IMR-90 (cell line): Measurements from ENCODE around the gene CDH23. TPM values are rescaled to one million over a fixed set of nuclear protein-coding genes. Genes with fewer than 3 reads are reported as not detected.
A peak's percentile ranks its signal among the peaks of the same experiment; 100 is the strongest.

Source experiments
- ATAC-seq: fragments of 200-7000 bp; cut with Tn5 transposase; 2 replicates; pipeline ENCODE4 v1.9.1; 2020; ENCODE audit warnings: low read depth, mild to moderate bottlenecking, moderate library complexity
- BruUV-seq: library from RNA; stranded (reverse); fragments of 400-500 nt; replicated peaks from 2 replicates; lab custom pipeline; 2021; lab: Mats Ljungman, UMichigan
- CTCF ChIA-PET: fragments of 300-600 bp; formaldehyde crosslinking; extraction: SDS; loops from one replicate; lab custom pipeline; 2021; ENCODE audit warnings: antibody characterized with exemption; lab: Yijun Ruan, JAX
- POLR2A ChIA-PET: fragments of 300-600 bp; sonication (Branson Sonifier 250); formaldehyde crosslinking; loops from one replicate; lab custom pipeline; 2022; ENCODE audit warnings: antibody characterized with exemption; ENCODE audit not compliant: unreplicated experiment; lab: Charles Lee
- DNase-seq: peaks from one replicate; pipeline ENCODE4 v3.0.0; 2013
- H2AFZ ChIP-seq: replicated peaks from 2 replicates; pipeline ENCODE3; 2013; ENCODE audit warnings: low read length, mild to moderate bottlenecking; ENCODE audit not compliant: poor library complexity
- H2AK5ac ChIP-seq: 2 replicates; pipeline ENCODE4 v1.6.1; 2013; ENCODE audit warnings: low read depth, low read length, inconsistent platforms
- H2AK9ac ChIP-seq: replicated peaks from 2 replicates; pipeline ENCODE3; 2013; ENCODE audit warnings: mild to moderate bottlenecking, low read depth, low read length, moderate library complexity; ENCODE audit not compliant: poor library complexity
- H2BK120ac ChIP-seq: 2 replicates; pipeline ENCODE4 v1.6.1; 2013; ENCODE audit warnings: low read depth, low read length, inconsistent platforms
- H2BK15ac ChIP-seq: 3 replicates; pipeline ENCODE4 v1.6.1; 2013; ENCODE audit warnings: low read depth, low read length, inconsistent platforms
- H2BK20ac ChIP-seq: 2 replicates; pipeline ENCODE4 v1.6.1; 2013; ENCODE audit warnings: low read depth, mild to moderate bottlenecking, inconsistent platforms, low read length, moderate library complexity
- H2BK5ac ChIP-seq: 2 replicates; pipeline ENCODE4 v1.6.1; 2013; ENCODE audit warnings: mild to moderate bottlenecking, low read depth, low read length, inconsistent platforms; ENCODE audit not compliant: poor library complexity, severe bottlenecking
- H3K14ac ChIP-seq: replicated peaks from 2 replicates; pipeline ENCODE4 v1.6.1; 2013; ENCODE audit warnings: low read depth, low read length, inconsistent platforms
- H3K18ac ChIP-seq: 2 replicates; pipeline ENCODE4 v1.6.1; 2013; ENCODE audit warnings: low read depth, low read length, control low read depth
- H3K23ac ChIP-seq: 2 replicates; pipeline ENCODE4 v1.6.1; 2013; ENCODE audit warnings: low read depth, low read length, inconsistent platforms
- H3K27ac ChIP-seq: 2 replicates; pipeline ENCODE4 v1.5.1; 2013; ENCODE audit warnings: mild to moderate bottlenecking, control low read depth, low read length; ENCODE audit not compliant: insufficient read depth
- H3K27me3 ChIP-seq: 2 replicates; pipeline ENCODE4 v1.6.1; 2013; ENCODE audit warnings: low read length; ENCODE audit not compliant: control insufficient read depth, insufficient read depth
- H3K36me3 ChIP-seq: 2 replicates; pipeline ENCODE4 v1.6.1; 2013; ENCODE audit warnings: low read length, mixed read lengths; ENCODE audit not compliant: control insufficient read depth, insufficient read depth
- H3K4ac ChIP-seq: 2 replicates; pipeline ENCODE4 v1.6.1; 2013; ENCODE audit warnings: low read depth, low read length, inconsistent platforms
- H3K4me1 ChIP-seq: 2 replicates; pipeline ENCODE4 v1.6.1; 2013; ENCODE audit warnings: low read length, mixed read lengths; ENCODE audit not compliant: control insufficient read depth, insufficient read depth
- H3K4me2 ChIP-seq: 2 replicates; pipeline ENCODE4 v1.6.1; 2013; ENCODE audit warnings: low read depth, mild to moderate bottlenecking, control low read depth, low read length, moderate library complexity
- H3K4me3 ChIP-seq: 2 replicates; pipeline ENCODE4 v1.5.1; 2013; ENCODE audit warnings: low read depth, mild to moderate bottlenecking, control low read depth, low read length, moderate library complexity; ENCODE audit not compliant: insufficient read depth
- H3K56ac ChIP-seq: 2 replicates; pipeline ENCODE4 v1.6.1; 2013; ENCODE audit warnings: low read length, inconsistent platforms; ENCODE audit not compliant: insufficient read depth; ENCODE audit errors: extremely low read depth
- H3K79me1 ChIP-seq, 2 experiments: 2 replicates each; pipeline ENCODE4 v1.6.1; 2013; ENCODE audit warnings: low read length in 2 of 2, inconsistent platforms in 1 of 2, low read depth in 1 of 2
- H3K9ac ChIP-seq: 2 replicates; pipeline ENCODE4 v1.6.1; 2013; ENCODE audit warnings: low read depth, low read length, control low read depth
- H3K9me1 ChIP-seq: 2 replicates; pipeline ENCODE4 v1.6.1; 2013; ENCODE audit warnings: low read length, inconsistent platforms; ENCODE audit not compliant: insufficient read depth
- H3K9me3 ChIP-seq: 2 replicates; pipeline ENCODE4 v1.6.1; 2013; ENCODE audit warnings: low read length; ENCODE audit not compliant: control insufficient read depth, insufficient read depth
- H4K20me1 ChIP-seq: 2 replicates; pipeline ENCODE4 v1.6.1; 2013; ENCODE audit warnings: low read length, inconsistent platforms; ENCODE audit not compliant: insufficient read depth
- H4K5ac ChIP-seq: 2 replicates; pipeline ENCODE4 v1.6.1; 2013; ENCODE audit warnings: mild to moderate bottlenecking, low read depth, low read length, control low read depth
- H4K8ac ChIP-seq, 2 experiments: 2 replicates each; pipeline ENCODE4 v1.6.1; 2013; ENCODE audit warnings: low read depth in 2 of 2, low read length in 2 of 2, control low read depth in 1 of 2, inconsistent platforms in 1 of 2
- H4K91ac ChIP-seq: 2 replicates; pipeline ENCODE4 v1.6.1; 2013; ENCODE audit warnings: low read depth, low read length, inconsistent platforms; ENCODE audit not compliant: insufficient read depth
- POLR2A ChIP-seq: IDR thresholded peaks from 2 replicates; pipeline ENCODE4 v1.6.1; 2012; ENCODE audit warnings: mild to moderate bottlenecking, low read depth, low read length
- RAD21 ChIP-seq: IDR thresholded peaks from 2 replicates; pipeline ENCODE4 v1.6.1; 2012; ENCODE audit warnings: low read length, improper control_type of control experiment
- RCOR1 ChIP-seq: IDR thresholded peaks from 2 replicates; pipeline ENCODE4 v1.6.1; 2012; ENCODE audit warnings: mild to moderate bottlenecking, low read length, improper control_type of control experiment; ENCODE audit not compliant: insufficient replicate concordance
- WGBS, 2 experiments: methylation state at CpG; one replicate each; pipeline versions ENCODE4 v1.1.5 to v1.1.7; 2013; ENCODE audit warnings: missing lambda C conversion rate in 2 of 2; ENCODE audit not compliant: insufficient read length in 1 of 2; ENCODE audit errors: extremely low coverage in 2 of 2; 5-methylcytosine and 5-hydroxymethylcytosine counted together
- dilution Hi-C: fragments of 300-500 bp; cut with HindIII; formaldehyde crosslinking; loops from one replicate; pipeline ENCODE4 v1.14.3; 2018; ENCODE audit warnings: low sequenced_read_pairs; ENCODE audit not compliant: unreplicated experiment
- in situ Hi-C: fragments of 300-500 bp; cut with MboI; formaldehyde crosslinking; loops from 3 replicates; pipeline ENCODE4 v1.14.3; 2019; ENCODE audit warnings: low sequenced_read_pairs, inconsistent platforms, mixed read lengths
- intact Hi-C: fragments of 100-400 bp; cut with micrococcal nuclease; formaldehyde crosslinking; loops from 2 replicates; pipeline ENCODE4 v1.10.0; 2022
- polyA plus RNA-seq, 3 experiments: library from polyadenylated mRNA; depleted of rRNA; stranded (reverse); fragments of >200 nt; gene quantifications; 2 replicates each; pipeline ENCODE4 v1.2.3, GENCODE V29; 2012; ENCODE audit warnings: low replicate concordance in 1 of 3
- total RNA-seq: library from RNA; depleted of rRNA; stranded (reverse); fragments of >200 nt; gene quantifications from 2 replicates; pipeline ENCODE4 v1.2.3, GENCODE V29; 2012

Gene CDH23
- total and polyA plus RNA-seq, 2 of the 4 experiments (the other 2 are of a cell fraction): under 0.01 to 0.03 TPM

DNA sequence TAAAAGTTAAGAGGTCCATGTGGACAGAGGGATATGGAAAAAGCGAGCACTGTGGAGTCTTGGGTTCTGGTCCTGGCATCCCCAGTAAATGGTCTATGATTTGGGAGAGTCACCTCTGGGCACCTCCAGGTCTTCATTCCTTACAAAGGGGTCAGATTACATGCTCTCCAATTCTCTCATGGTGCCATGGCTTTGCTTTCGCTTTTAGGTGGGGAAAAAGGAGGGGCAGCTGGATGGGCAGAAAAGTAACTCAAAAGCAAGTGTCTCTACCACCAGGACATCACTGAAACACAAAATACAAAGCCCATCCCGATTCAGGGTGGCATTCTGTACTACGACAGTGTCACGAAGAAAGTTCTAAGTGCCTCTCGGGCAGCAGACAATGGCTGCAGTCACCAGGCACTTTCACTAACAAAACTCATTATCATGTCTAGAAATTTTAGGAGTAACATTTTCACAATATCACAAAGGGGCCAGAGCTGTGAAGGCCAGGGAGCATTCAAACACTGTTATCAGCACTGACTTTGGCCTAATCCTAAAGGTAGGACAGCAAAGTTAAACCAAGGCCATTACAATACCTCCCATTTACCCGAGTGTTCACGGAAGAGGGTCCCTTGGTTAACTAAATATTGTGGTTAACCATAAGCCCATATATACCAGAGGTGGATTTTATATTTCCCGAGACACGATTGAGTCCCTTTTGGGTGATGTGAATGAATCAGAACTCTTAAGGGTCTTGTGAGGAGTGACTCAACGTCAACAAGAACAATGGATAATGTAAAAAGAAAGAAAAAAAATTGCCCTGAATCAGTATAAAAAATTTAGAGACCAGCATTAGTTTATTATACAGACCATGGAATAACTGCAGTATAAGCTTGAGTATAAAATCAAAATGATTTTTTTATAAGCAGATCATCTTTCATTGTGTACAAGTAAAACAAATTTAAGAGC is 451.9 kb downstream of the CDH23 start:
- CTCF ChIA-PET: interaction anchor here (0.6 to 0.8 kb wide), 2 partner anchors 48 to 460 kb away, joined by 3 read pairs; no protein-coding TSS in a partner anchor
- no peak overlapping the region for H2AFZ ChIP-seq
- peak; percentile 51 for DNase-seq

More for the DNA sequence above, 451.9 kb downstream of the CDH23 start:
- peaks cover 66% of the 10 kb centered on the region for H4K20me1 ChIP-seq
- in situ Hi-C loops: no loop called here
- no peaks in the 10 kb centered on the region for H3K36me3 ChIP-seq
- no peak for ATAC-seq
- POLR2A ChIA-PET: no interaction called here
- H3K27ac ChIP-seq: no peak overlapping the region
- no peak overlapping the region for H3K18ac ChIP-seq
- H3K4me1 ChIP-seq: peaks cover 9% of the 10 kb centered on the region
- no peaks in the 10 kb centered on the region for H3K9me3 ChIP-seq
- no peak overlapping the region for H2AK9ac ChIP-seq
- H4K91ac ChIP-seq: no peak overlapping the region
- dilution Hi-C loops: no loop called here
- H3K27me3 ChIP-seq: no peaks in the 10 kb centered on the region
- peak overlapping the region; percentile 27; the same call in 1 of the 2 replicates for H3K4me2 ChIP-seq
- TF ChIP-seq POLR2A: no peak
- no peak for TF ChIP-seq RCOR1
- no peak for TF ChIP-seq RAD21
- no peak overlapping the region for H2AK5ac ChIP-seq
- H3K9ac ChIP-seq: no peak overlapping the region
- no peak overlapping the region for H2BK15ac ChIP-seq
- intact Hi-C loops: no loop called here
- H3K79me1 ChIP-seq: peaks cover 16 to 64% of the 10 kb centered on the region in 2 experiments
- H2BK5ac ChIP-seq: no peak overlapping the region
- H3K14ac ChIP-seq: peak overlapping the region; percentile 5; the same call in 1 of the 2 replicates
- no peak overlapping the region for H4K8ac ChIP-seq
- H3K4ac ChIP-seq: no peak overlapping the region
- H3K23ac ChIP-seq: no peak overlapping the region
- no peak overlapping the region for H3K56ac ChIP-seq
- H2BK20ac ChIP-seq: no peak overlapping the region
- WGBS, 2 experiments: no CpG with 5 or more reads among the region's 11 CpGs
- no peak overlapping the region for H2BK120ac ChIP-seq
- peaks cover 7% of the 10 kb centered on the region for H3K9me1 ChIP-seq
- H4K5ac ChIP-seq: no peak overlapping the region
- no TSS peak for BruUV-seq
- H3K4me3 ChIP-seq: no peak overlapping the region
